AG10803 (cell line): Measurements from ENCODE around the gene ZNF780A.
"Not testable (repeated sequence)": the region's sequence is repeated elsewhere in the genome, so short reads cannot be mapped to it uniquely, and the experiment has no call there.

Source experiments
- DNase-seq: peaks from one replicate; pipeline ENCODE4 v3.0.0; 2010; ENCODE audit warnings: low read depth
- H3K4me3 ChIP-seq: 2 replicates; pipeline ENCODE4 v1.5.1; 2011; ENCODE audit warnings: mild to moderate bottlenecking, low read length, control low read depth
- TF ChIP-seq, protein P1 (sequence below): conservative IDR thresholded peaks from 2 replicates; pipeline ENCODE4 v1.5.1; 2011; ENCODE audit warnings: mild to moderate bottlenecking, low read length, control low read depth, inconsistent platforms

ZNF780A gene

DNA sequence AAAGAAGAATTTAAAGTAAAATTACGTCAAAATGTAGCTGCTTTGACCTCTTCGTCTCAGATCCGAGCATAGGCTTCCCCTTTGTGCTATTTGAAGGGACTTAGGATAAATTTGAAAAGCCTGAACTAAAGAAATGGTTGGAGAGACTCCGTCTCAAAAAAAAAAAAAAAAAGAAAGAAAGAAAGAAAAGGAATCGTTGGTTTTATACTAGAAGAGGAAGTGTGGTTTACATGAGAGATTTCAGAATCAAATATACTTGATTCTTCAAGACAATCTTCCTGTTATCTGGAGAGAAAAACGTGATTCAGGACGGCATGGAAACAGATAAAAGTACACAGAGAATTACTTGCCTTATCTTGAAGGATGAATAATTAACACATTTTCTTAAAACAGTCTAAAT is 34.2 kb downstream of the ZNF780A start:
- no peak for DNase-seq
- TF ChIP-seq, protein P1, sequence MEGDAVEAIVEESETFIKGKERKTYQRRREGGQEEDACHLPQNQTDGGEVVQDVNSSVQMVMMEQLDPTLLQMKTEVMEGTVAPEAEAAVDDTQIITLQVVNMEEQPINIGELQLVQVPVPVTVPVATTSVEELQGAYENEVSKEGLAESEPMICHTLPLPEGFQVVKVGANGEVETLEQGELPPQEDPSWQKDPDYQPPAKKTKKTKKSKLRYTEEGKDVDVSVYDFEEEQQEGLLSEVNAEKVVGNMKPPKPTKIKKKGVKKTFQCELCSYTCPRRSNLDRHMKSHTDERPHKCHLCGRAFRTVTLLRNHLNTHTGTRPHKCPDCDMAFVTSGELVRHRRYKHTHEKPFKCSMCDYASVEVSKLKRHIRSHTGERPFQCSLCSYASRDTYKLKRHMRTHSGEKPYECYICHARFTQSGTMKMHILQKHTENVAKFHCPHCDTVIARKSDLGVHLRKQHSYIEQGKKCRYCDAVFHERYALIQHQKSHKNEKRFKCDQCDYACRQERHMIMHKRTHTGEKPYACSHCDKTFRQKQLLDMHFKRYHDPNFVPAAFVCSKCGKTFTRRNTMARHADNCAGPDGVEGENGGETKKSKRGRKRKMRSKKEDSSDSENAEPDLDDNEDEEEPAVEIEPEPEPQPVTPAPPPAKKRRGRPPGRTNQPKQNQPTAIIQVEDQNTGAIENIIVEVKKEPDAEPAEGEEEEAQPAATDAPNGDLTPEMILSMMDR, result no peak

DNA sequence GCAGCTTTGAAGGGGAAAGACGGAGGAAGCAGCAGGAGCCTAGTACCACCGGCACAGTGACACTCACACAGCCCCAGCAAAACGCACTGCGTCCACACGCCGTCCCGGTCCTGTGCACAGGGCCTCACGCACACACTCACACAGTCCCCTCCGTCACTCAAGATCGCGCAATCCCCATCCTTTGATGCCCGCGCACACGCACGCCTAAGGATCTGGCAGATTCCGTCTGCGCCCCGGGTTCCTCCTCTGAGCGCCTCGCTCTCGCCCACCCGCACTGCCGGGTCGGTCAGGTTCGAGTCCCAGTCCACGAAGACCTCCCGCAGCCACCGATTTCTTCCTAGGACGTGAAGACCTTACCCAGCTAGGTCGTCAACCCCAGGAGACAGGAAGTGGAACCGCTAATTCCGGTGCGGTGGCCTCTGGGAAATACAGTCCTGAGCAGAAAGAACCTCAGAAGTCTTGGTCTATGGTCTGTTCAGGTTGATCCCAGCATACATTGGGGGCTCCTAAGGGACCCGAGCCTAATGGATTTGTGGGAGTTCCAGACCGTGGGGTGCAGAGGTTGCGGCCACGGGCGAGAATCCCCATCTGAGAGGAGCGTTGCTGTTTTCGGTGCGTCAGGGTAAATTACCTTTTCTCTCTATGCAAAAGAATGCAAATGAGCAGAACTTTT is 34.8 kb downstream of the ZNF780A start, which contains the start of gene ZNF780B:
TSS of gene ZNF780B (minus strand) at position 400 of the 673 bp plus-strand sequence. CDS start 5,899 bp downstream, outside the sequence.
- TF ChIP-seq, protein P1, result no peak
- peak; percentile 48 for DNase-seq
- H3K4me3 ChIP-seq, result peak within 1 kb of the TSS; percentile 92

More for the DNA sequence above, 34.2 kb downstream of the ZNF780A start:
- H3K4me3 ChIP-seq, result peak overlapping the region; percentile 92

DNA sequence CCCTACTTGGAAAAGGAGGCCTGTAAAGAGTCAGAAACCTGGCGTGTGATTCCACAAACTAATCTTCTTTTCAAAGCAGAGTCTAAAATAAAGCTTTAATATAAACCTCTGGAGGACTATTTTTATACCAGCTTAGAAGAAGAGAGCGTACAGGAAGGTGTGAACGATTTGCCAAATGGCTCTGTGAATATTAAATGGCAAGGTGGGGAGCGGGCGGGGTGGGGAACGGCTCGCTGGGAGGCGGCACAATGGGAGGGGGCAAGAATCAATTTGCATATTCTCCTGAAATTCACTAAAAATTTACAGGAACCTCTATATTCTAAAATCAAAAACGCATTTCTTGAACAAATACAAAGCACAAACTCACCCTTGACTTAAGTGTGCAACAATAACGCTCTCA is 35.7 kb downstream of the ZNF780A start:
- peak overlapping the region; percentile 92 for H3K4me3 ChIP-seq
- DNase-seq, result no peak
- TF ChIP-seq, protein P1, result no peak

DNA sequence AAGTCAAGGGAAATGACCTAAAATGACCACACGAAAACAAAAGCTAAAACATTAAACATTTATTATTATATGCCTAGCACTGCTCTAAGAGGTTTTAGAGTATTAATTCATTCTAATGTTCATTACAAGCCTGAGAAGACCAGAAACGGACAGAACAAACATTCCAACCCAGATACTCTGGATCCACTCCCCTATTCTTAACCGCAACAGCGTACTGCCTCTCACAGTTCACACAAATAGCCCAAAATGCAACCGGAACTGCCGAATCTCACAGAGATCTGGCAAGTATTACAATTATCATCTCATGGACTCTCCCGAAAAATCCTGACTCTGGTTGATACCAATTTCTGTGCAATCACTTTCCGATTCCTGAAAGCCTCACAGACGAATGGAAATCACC is 36.1 kb downstream of the ZNF780A start:
- peak overlapping the region; percentile 92 for H3K4me3 ChIP-seq
- TF ChIP-seq, protein P1, result no peak
- DNase-seq, result no peak

DNA sequence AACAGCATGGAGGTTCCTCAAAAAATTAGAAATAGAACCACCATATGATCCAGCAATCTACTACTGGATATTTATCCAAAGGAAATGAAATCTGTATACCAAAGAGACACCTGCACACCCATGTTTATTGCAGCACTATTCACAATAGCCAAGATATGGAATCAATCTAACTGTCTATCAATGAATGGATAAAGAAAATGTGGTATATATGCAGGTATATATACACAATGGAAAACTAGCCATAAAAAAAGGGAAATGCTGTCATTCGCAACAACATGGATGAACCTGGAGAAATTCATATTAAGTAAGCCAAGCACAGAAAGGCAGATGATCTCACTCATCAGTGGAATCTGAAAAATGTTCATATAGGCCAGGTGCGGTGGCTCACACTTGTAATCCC is 37.3 kb downstream of the ZNF780A start:
- TF ChIP-seq, protein P1, result no peak
- DNase-seq, result no peak
- no peak overlapping the region for H3K4me3 ChIP-seq

DNA sequence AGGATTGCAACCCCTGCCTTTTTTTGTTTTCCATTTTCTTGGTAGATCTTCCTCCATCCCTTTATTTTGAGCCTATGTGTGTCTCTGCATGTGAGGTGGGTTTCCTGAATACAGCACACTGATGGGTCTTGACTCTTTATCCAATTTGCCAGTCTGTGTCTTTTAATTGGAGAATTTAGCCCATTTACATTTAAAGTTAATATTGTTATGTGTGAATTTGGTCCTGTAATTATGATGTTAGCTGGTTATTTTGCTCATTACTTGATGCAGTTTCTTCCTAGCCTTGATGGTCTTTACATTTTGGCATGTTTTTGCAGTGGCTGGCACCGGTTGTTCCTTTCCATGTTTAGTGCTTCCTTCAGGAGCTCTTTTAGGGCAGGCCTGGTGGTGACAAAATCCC is 49.0 kb downstream of the ZNF780A start:
- not testable (repeated sequence) for DNase-seq, H3K4me3 ChIP-seq

DNA sequence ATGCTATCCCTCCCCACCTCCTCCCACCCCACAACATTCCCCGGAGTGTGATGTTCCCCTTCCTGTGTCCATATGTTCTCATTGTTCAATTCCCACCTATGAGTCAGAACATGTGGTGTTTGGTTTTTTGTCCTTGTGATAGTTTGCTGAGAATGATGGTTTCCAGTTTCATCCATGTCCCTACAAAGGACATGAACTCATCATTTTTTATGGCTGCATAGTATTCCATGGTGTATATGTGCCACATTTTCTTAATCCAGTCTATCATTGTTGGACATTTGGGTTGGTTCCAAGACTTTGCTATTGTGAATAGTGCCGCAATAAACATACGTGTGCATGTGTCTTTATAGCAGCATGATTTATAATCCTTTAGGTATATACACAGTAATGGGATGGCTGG is 52.7 kb downstream of the ZNF780A start:
- H3K4me3 ChIP-seq, DNase-seq: not testable (repeated sequence)

DNA sequence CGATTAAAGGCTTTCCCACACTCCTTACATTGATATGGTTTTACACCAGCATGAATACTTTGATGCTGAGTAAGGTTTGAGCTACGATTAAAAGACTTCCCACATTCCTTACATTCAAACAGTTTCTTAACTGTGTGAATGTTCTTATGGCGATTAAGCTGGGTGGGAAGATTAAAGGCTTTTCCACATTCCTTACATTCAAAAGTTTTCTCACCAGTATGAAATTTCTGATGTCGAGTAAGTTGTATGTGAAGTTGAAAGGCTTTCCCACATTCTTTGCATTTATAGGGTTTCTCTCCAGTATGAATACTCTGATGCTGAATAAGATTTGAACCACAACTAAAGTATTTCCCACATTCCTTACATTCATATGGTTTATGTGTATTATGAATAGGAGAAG is 54.7 kb downstream of the ZNF780A start:
- TF ChIP-seq, protein P1, result no peak
- H3K4me3 ChIP-seq, result no peak overlapping the region
- DNase-seq, result peak; percentile 14
